Activated CD4-positive, alpha-beta T cell treated with anti-CD3 and anti-CD28 coated beads for 4 hours (primary cell): ENCODE data around the gene TTC39B.
A peak's percentile ranks its signal among the peaks of the same experiment; 100 is the strongest.

ENCODE experiments used
- DNase-seq, 2 donors: peaks; one replicate each; pipeline ENCODE4 v3.0.0-alpha.2; 2020

Gene TTC39B

GRCh38 chr9:15160673-15161072 lies 146.3 kb downstream of the TTC39B start:
- DNase-seq = no peak

- no peak for DNase-seq
These were observed 149.0 kb downstream of the TTC39B start for GRCh38 chr9:15158064-15158463.

GRCh38 chr9:15157381-15157780 lies 149.6 kb downstream of the TTC39B start:
- no peak for DNase-seq

- no peak for DNase-seq
These were observed 150.8 kb downstream of the TTC39B start for GRCh38 chr9:15156241-15156640.

GRCh38 chr9:15155826-15156225 lies 151.2 kb downstream of the TTC39B start:
- no peak for DNase-seq

- no peak for DNase-seq
These were observed 151.7 kb downstream of the TTC39B start for GRCh38 chr9:15155323-15155722.

- DNase-seq = no peak
These were observed 152.3 kb downstream of the TTC39B start for GRCh38 chr9:15154677-15155076.

- DNase-seq = no peak
These were observed 153.1 kb downstream of the TTC39B start for GRCh38 chr9:15153961-15154360.

GRCh38 chr9:15150939-15151338 lies 156.1 kb downstream of the TTC39B start:
- DNase-seq = no peak

- no peak for DNase-seq
These were observed 157.6 kb downstream of the TTC39B start for GRCh38 chr9:15149450-15149849.

- no peak for DNase-seq
These were observed 160.7 kb downstream of the TTC39B start for GRCh38 chr9:15146268-15146700.

GRCh38 chr9:15144622-15145061 lies 162.4 kb downstream of the TTC39B start:
- no peak for DNase-seq

GRCh38 chr9:15142878-15143534 lies 164.0 kb downstream of the TTC39B start:
- DNase-seq = no peak

- no peak for DNase-seq
These were observed 167.0 kb downstream of the TTC39B start for GRCh38 chr9:15140051-15140450.

GRCh38 chr9:15139469-15139868 lies 167.5 kb downstream of the TTC39B start:
- no peak for DNase-seq

- DNase-seq = no peak
These were observed 168.7 kb downstream of the TTC39B start for GRCh38 chr9:15138357-15138686.

- DNase-seq = no peak
These were observed 169.2 kb downstream of the TTC39B start for GRCh38 chr9:15137658-15138356.

- no peak for DNase-seq
These were observed 169.9 kb downstream of the TTC39B start for GRCh38 chr9:15137089-15137488.

- no peak for DNase-seq
These were observed 170.4 kb downstream of the TTC39B start for GRCh38 chr9:15136646-15137045.

GRCh38 chr9:15135164-15135792 lies 171.7 kb downstream of the TTC39B start:
- DNase-seq = peak; percentile 28 to 33

- no peak for DNase-seq
These were observed 173.5 kb downstream of the TTC39B start for GRCh38 chr9:15133488-15133887.

- no peak for DNase-seq
These were observed 174.9 kb downstream of the TTC39B start for GRCh38 chr9:15132091-15132490.

- DNase-seq = no peak
These were observed 175.9 kb downstream of the TTC39B start for GRCh38 chr9:15131094-15131493.

GRCh38 chr9:15127831-15128230 lies 179.2 kb downstream of the TTC39B start:
- DNase-seq = no peak
